ENCODE measurements around the gene GJB2. TPM values are rescaled to one million over a fixed set of nuclear protein-coding genes. Genes with fewer than 3 reads are reported as not detected.

The GJB2 gene
- total RNA-seq, 4 donors from 2014 or later, result 0.54 to 57.5 (median 5.6) TPM

DNA sequence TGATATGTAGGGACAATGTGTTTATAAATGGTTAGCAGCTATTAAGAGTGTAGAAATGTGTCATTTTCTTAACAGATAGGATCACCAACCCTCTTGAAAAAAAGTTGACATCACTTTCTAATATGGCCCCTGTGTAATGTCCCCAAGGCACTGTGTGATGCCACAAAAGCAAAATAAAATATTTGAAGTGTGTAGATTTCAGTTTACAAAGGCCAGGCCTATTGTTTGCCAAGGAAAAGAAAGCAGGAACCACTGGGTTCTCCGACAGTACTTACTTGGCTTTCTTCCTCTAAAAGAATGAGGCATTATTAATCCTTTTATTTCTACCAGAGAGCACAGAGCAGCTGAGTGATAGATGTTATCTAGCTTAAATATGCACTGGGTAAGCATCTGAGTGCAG, 21.4 kb downstream of the GJB2 start:
- Histone ChIP-seq H3K27me3 (peaks cover 49% of the 10 kb centered on the region), H3K27ac (no peak overlapping the region), H3K36me3 (no peaks in the 10 kb centered on the region), H3K4me3 (no peak overlapping the region), H3K4me1 (peaks cover 0 to 13% (median 0%) of the 10 kb centered on the region in 3 donors), H3K9me3 (no peaks in the 10 kb centered on the region)
- no peak for TF ChIP-seq EP300 (IDR thresholded peaks at IDR 0.05)
- no peak for TF ChIP-seq CTCF (IDR thresholded peaks at IDR 0.05)
- TF ChIP-seq POLR2AphosphoS5 (IDR thresholded peaks at IDR 0.05), result no peak
- no peak for TF ChIP-seq POLR2A (IDR thresholded peaks at IDR 0.05)
- no peak for ATAC-seq
- WGBS, 2 donors (ENCODE audit: low coverage in 1 of 2), result 56 to 86% methylated on average over 1 of the region's 1 CpG

DNA sequence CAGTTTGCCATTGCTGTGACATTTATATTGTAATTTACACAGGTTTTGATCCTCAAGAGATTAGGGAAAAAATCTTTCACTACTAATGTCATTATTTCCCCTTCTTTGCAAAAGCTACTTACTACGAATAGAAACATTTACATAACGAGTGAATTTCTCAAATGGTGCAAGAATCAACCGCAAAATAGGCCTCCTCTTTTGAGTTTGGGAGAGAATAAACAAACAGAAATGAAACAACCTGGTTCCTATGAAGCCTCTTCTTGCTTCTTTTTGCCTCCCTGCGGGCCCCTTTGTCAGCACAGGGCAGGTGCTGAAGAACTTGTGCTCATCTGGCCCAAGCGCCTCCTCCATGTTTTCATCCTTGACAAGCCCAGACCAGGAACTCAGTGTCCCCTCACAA, 21.8 kb downstream of the GJB2 start:
- WGBS, 2 donors (ENCODE audit: low coverage in 1 of 2), result 80 to 97% methylated on average over 4 to 5 of the region's 5 CpGs
- Histone ChIP-seq H3K27ac (no peak overlapping the region), H3K27me3 (peaks cover 49% of the 10 kb centered on the region), H3K4me1 (peaks cover 0 to 13% (median 0%) of the 10 kb centered on the region in 3 donors), H3K4me3 (no peak overlapping the region), H3K36me3 (no peaks in the 10 kb centered on the region), H3K9me3 (no peaks in the 10 kb centered on the region)
- ATAC-seq, result no peak
- TF ChIP-seq EP300 (IDR thresholded peaks at IDR 0.05) (no peak), CTCF (IDR thresholded peaks at IDR 0.05) (no peak), POLR2AphosphoS5 (IDR thresholded peaks at IDR 0.05) (no peak), POLR2A (IDR thresholded peaks at IDR 0.05) (no peak)

DNA sequence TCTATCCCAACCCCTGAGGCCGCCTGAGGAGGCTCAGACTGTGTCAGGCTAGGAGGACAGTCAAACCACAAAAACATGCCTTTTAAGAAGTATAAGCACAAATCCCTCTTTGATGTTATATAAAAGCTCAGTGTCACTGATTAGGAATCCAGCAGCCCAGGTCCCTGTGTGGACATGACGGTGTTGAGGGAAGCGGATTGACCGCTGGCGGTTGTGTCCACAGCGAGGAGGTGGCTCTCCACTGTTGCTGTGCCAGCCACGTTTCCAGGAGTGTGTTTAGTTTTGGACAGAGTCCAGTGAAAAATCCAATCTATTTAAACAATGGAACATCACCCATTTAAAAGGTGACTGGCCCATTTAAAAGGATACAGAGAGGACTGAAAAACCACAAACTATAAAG, 24.3 kb downstream of the GJB2 start:
- no peak for TF ChIP-seq POLR2AphosphoS5 (IDR thresholded peaks at IDR 0.05)
- TF ChIP-seq POLR2A (IDR thresholded peaks at IDR 0.05), result no peak
- no peak for TF ChIP-seq EP300 (IDR thresholded peaks at IDR 0.05)
- no peak for TF ChIP-seq CTCF (IDR thresholded peaks at IDR 0.05)
- peaks cover 55% of the 10 kb centered on the region for H3K27me3 ChIP-seq
- H3K36me3 ChIP-seq, result no peaks in the 10 kb centered on the region
- no peaks in the 10 kb centered on the region for H3K4me1 ChIP-seq
- 77 to 87% methylated on average over 3 to 7 of the region's 7 CpGs for WGBS, 2 donors (ENCODE audit: low coverage in 1 of 2)
- no peak overlapping the region for H3K4me3 ChIP-seq
- no peaks in the 10 kb centered on the region for H3K9me3 ChIP-seq
- no peak for ATAC-seq
- H3K27ac ChIP-seq, result no peak overlapping the region

DNA sequence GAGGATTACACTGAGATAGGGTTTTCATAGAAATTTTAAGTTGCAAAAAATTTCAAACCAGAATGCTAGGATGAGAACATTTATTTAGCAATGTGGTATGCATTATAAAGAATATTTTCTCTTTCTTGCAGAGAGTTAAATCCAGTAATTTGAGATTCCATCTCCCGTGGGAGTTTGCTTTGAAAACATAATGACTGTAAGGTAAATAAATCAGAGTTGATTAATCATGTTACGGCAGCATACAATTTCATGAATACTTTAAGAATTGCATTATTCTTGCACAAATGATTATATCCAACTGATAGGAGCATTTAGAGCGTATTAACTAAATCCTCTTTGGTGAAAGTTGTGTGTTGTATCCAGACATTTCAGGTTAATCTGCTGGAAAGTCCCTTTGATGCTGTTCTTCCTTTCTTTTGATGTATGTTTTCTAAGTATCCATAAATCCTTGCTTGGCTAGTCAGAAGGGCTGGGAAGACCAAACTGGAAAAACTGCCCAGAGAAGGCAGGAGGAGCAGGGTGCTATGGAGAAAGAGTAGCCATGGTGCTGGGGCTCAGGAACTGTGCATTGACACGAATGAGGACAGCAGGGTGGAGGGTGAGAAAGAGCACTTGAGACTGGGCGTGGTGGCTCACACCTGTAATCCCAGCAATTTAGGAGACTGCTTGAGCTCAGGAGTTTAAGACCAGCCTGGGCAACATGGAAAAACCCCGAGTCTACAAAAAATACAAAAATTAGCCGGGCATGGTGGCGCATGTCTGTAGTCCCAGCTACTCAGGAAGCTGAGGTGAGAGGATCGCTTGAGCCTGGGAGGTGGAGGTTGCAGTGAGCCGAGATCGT, 27.1 kb downstream of the GJB2 start:
- TF ChIP-seq POLR2AphosphoS5 (IDR thresholded peaks at IDR 0.05), result no peak
- no peak for TF ChIP-seq POLR2A (IDR thresholded peaks at IDR 0.05)
- no peak for TF ChIP-seq CTCF (IDR thresholded peaks at IDR 0.05)
- TF ChIP-seq EP300 (IDR thresholded peaks at IDR 0.05), result no peak
- peaks cover 72% of the 10 kb centered on the region for H3K27me3 ChIP-seq
- no peak overlapping the region for H3K27ac ChIP-seq
- no peaks in the 10 kb centered on the region for H3K36me3 ChIP-seq
- no peak overlapping the region for H3K4me3 ChIP-seq
- ATAC-seq, result no peak
- H3K4me1 ChIP-seq, result peaks cover 0 to 13% (median 9%) of the 10 kb centered on the region in 3 donors
- no peaks in the 10 kb centered on the region for H3K9me3 ChIP-seq
- WGBS, 2 donors (ENCODE audit: low coverage in 1 of 2), result 78 to 82% methylated on average over 4 to 10 of the region's 11 CpGs

- WGBS, 2 donors (ENCODE audit: low coverage in 1 of 2), result 62 to 81% methylated on average over 9 of the region's 16 CpGs
- Histone ChIP-seq H3K27ac (no peak overlapping the region), H3K4me3 (no peak overlapping the region), H3K9me3 (no peaks in the 10 kb centered on the region), H3K36me3 (no peaks in the 10 kb centered on the region), H3K27me3 (peaks cover 75% of the 10 kb centered on the region), H3K4me1 (peaks cover 0 to 24% (median 10%) of the 10 kb centered on the region in 3 donors)
- TF ChIP-seq CTCF (IDR thresholded peaks at IDR 0.05) (no peak), POLR2AphosphoS5 (IDR thresholded peaks at IDR 0.05) (no peak), POLR2A (IDR thresholded peaks at IDR 0.05) (no peak), EP300 (IDR thresholded peaks at IDR 0.05) (no peak)
- no peak for ATAC-seq
Measured at GRCh38 chr13:20161951-20162300, 30.8 kb downstream of the GJB2 start.

Data from gastroesophageal sphincter (tissue), 4 donors.